ACC112 (cell line): ENCODE measurements around the gene SUPT7L.
A peak's percentile ranks its signal among the peaks of the same experiment; 100 is the strongest.
"Not testable (repeated sequence)": the region's sequence is repeated elsewhere in the genome, so short reads cannot be mapped to it uniquely, and the experiment has no call there.

Experiments
- H2AFZ ChIP-seq: fragments of 200-600 bp; sonication (generic); one replicate; pipeline ENCODE4 v1.6.0; 2017; ENCODE audit warnings: antibody characterized with exemption, low read length; ENCODE audit not compliant: unreplicated experiment
- H3K27ac ChIP-seq: fragments of 200-600 bp; sonication (generic); 2 replicates; pipeline ENCODE4 v1.5.1; 2014; ENCODE audit warnings: low read depth, mild to moderate bottlenecking, antibody characterized with exemption, low read length, moderate library complexity
- H3K27me3 ChIP-seq: fragments of 200-600 bp; sonication (generic); 2 replicates; pipeline ENCODE4 v1.6.1; 2014; ENCODE audit warnings: mild to moderate bottlenecking, antibody characterized with exemption, low read length, moderate library complexity, mixed read lengths; ENCODE audit not compliant: insufficient read depth
- H3K36me3 ChIP-seq: fragments of 200-600 bp; sonication (generic); 2 replicates; pipeline ENCODE4 v1.6.1; 2016; ENCODE audit warnings: mild to moderate bottlenecking, antibody characterized with exemption, low read length, moderate library complexity, mixed read lengths; ENCODE audit not compliant: insufficient read depth
- H3K4me1 ChIP-seq: fragments of 200-600 bp; sonication (generic); one replicate; pipeline ENCODE4 v1.6.1; 2016; ENCODE audit warnings: low read length, mixed read lengths; ENCODE audit not compliant: insufficient read depth, unreplicated experiment, control insufficient read depth
- H3K4me3 ChIP-seq: fragments of 200-600 bp; sonication (generic); 2 replicates; pipeline ENCODE4 v1.5.1; 2014; ENCODE audit warnings: mild to moderate bottlenecking, low read depth, low read length
- H3K79me2 ChIP-seq: fragments of 200-600 bp; sonication (generic); one replicate; pipeline ENCODE4 v1.6.0; 2016; ENCODE audit warnings: low read length; ENCODE audit not compliant: control insufficient read depth, unreplicated experiment, insufficient read depth

SUPT7L gene

GRCh38 chr2:27638709-27639108, 24.7 kb downstream of the SUPT7L start:
- H3K4me1 ChIP-seq: peaks cover 14% of the 10 kb centered on the region
- no peak overlapping the region for H2AFZ ChIP-seq
- H3K27ac ChIP-seq: peak overlapping the region; percentile 84
- no peaks in the 10 kb centered on the region for H3K79me2 ChIP-seq
- H3K4me3 ChIP-seq: no peak overlapping the region
- H3K27me3 ChIP-seq: no peaks in the 10 kb centered on the region
- H3K36me3 ChIP-seq: peaks cover 30% of the 10 kb centered on the region

GRCh38 chr2:27638037-27638637, 25.3 kb downstream of the SUPT7L start:
- 0 out of 2 replicates have a peak overlapping the region, but pooled peaks have one; percentile 4 for H3K4me3 ChIP-seq
- H3K27me3 ChIP-seq: no peaks in the 10 kb centered on the region
- peaks cover 14% of the 10 kb centered on the region for H3K4me1 ChIP-seq
- peak overlapping the region; percentile 84 for H3K27ac ChIP-seq
- peaks cover 30% of the 10 kb centered on the region for H3K36me3 ChIP-seq
- H3K79me2 ChIP-seq: no peaks in the 10 kb centered on the region
- no peak overlapping the region for H2AFZ ChIP-seq

- Histone ChIP-seq H3K79me2 (no peaks in the 10 kb centered on the region), H3K27ac (0 out of 2 replicates have a peak overlapping the region, but pooled peaks have one; percentile 84), H3K4me3 (no peak overlapping the region), H3K4me1 (peaks cover 14% of the 10 kb centered on the region), H2AFZ (no peak overlapping the region), H3K36me3 (peaks cover 30% of the 10 kb centered on the region), H3K27me3 (no peaks in the 10 kb centered on the region)
These were observed 26.6 kb downstream of the SUPT7L start for GRCh38 chr2:27636766-27637165.

- Histone ChIP-seq H2AFZ (no peak overlapping the region), H3K4me3 (no peak overlapping the region), H3K36me3 (peaks cover 35% of the 10 kb centered on the region; the same call in 1 of the 2 replicates), H3K27ac (no peak overlapping the region), H3K27me3 (no peaks in the 10 kb centered on the region), H3K79me2 (peaks cover 8% of the 10 kb centered on the region), H3K4me1 (peaks cover 17% of the 10 kb centered on the region)
These were observed 29.1 kb downstream of the SUPT7L start for GRCh38 chr2:27634291-27634690.

- not testable (repeated sequence) for H3K27ac ChIP-seq
These were observed 33.2 kb downstream of the SUPT7L start for GRCh38 chr2:27630257-27630656.

GRCh38 chr2:27628767-27629709, 34.4 kb downstream of the SUPT7L start, which contains the start of the genes CCDC121 and GPN1:
CCDC121 (minus strand) TSS chr2:27629012; CDS start chr2:27627799, 1,213 bp downstream.
GPN1 (plus strand) TSS chr2:27629050; CDS start chr2:27629059, 9 bp downstream.
- Histone ChIP-seq H3K4me3 (peak within 1 kb of the TSS; percentile 90), H2AFZ (peak within 1 kb of the TSS; percentile 82), H3K79me2 (peaks cover 12% of the 10 kb centered on the region), H3K27me3 (no peaks in the 10 kb centered on the region), H3K4me1 (peaks cover 15% of the 10 kb centered on the region), H3K36me3 (0 out of 2 replicates have a peak, but pooled peaks cover 12% of the 10 kb centered on the region), H3K27ac (peak within 1 kb of the TSS; percentile 84)

More at GRCh38 chr2:27630257-27630656, 33.2 kb downstream of the SUPT7L start:
- H3K36me3 ChIP-seq: peaks cover 17% of the 10 kb centered on the region; the same call in 1 of the 2 replicates
- H3K4me3 ChIP-seq: peak overlapping the region; percentile 90; the same call in 1 of the 2 replicates
- not testable (repeated sequence) for H2AFZ ChIP-seq, H3K27me3 ChIP-seq
- peaks cover 15% of the 10 kb centered on the region for H3K4me1 ChIP-seq
- peaks cover 12% of the 10 kb centered on the region for H3K79me2 ChIP-seq

- no peaks in the 10 kb centered on the region for H3K27me3 ChIP-seq
- H3K4me1 ChIP-seq: peaks cover 21% of the 10 kb centered on the region
- peak overlapping the region; percentile 84 for H3K27ac ChIP-seq
- H3K79me2 ChIP-seq: peaks cover 12% of the 10 kb centered on the region
- peak overlapping the region; percentile 90 for H3K4me3 ChIP-seq
- 0 out of 2 replicates have a peak, but pooled peaks cover 15% of the 10 kb centered on the region for H3K36me3 ChIP-seq
- no peak overlapping the region for H2AFZ ChIP-seq
These were observed 35.2 kb downstream of the SUPT7L start for GRCh38 chr2:27627963-27628766.

- not testable (repeated sequence) for H3K27me3 ChIP-seq, H3K4me3 ChIP-seq, H2AFZ ChIP-seq
- Histone ChIP-seq H3K79me2 (peaks cover 12% of the 10 kb centered on the region), H3K27ac (peak overlapping the region; percentile 84), H3K4me1 (peaks cover 34% of the 10 kb centered on the region), H3K36me3 (0 out of 2 replicates have a peak, but pooled peaks cover 10% of the 10 kb centered on the region)
These were observed 36.5 kb downstream of the SUPT7L start for GRCh38 chr2:27626921-27627320.

- not testable (repeated sequence) for H3K4me3 ChIP-seq, H2AFZ ChIP-seq, H3K27me3 ChIP-seq
- 0 out of 2 replicates have a peak, but pooled peaks cover 10% of the 10 kb centered on the region for H3K36me3 ChIP-seq
- peaks cover 12% of the 10 kb centered on the region for H3K79me2 ChIP-seq
- H3K27ac ChIP-seq: peak overlapping the region; percentile 84
- H3K4me1 ChIP-seq: peaks cover 38% of the 10 kb centered on the region
These were observed 37.1 kb downstream of the SUPT7L start for GRCh38 chr2:27626323-27626722.

GRCh38 chr2:27624943-27625342, 38.5 kb downstream of the SUPT7L start:
- peaks cover 10% of the 10 kb centered on the region for H3K79me2 ChIP-seq
- H3K27me3 ChIP-seq: no peaks in the 10 kb centered on the region
- peaks cover 38% of the 10 kb centered on the region for H3K4me1 ChIP-seq
- no peak overlapping the region for H2AFZ ChIP-seq
- H3K4me3 ChIP-seq: no peak overlapping the region
- H3K27ac ChIP-seq: no peak overlapping the region
- peaks cover 7% of the 10 kb centered on the region; the same call in 1 of the 2 replicates for H3K36me3 ChIP-seq
